Kidney epithelial cell (primary cell): ENCODE results near the gene TSHZ2. TPM values are rescaled to one million over a fixed set of nuclear protein-coding genes. Genes with fewer than 3 reads are reported as not detected.

Experiments used
- DNase-seq: peaks from one replicate; pipeline ENCODE4 v3.0.0-alpha.2; 2010; ENCODE audit warnings: low read depth
- H3K27me3 ChIP-seq: 2 replicates; pipeline ENCODE4 v1.6.0; 2011; ENCODE audit warnings: low read length; ENCODE audit not compliant: control insufficient read depth, insufficient read depth
- H3K36me3 ChIP-seq: 2 replicates; pipeline ENCODE4 v1.5.1; 2011; ENCODE audit warnings: low read length; ENCODE audit not compliant: control insufficient read depth, insufficient read depth
- H3K4me3 ChIP-seq: 2 replicates; pipeline ENCODE4 v1.5.1; 2011; ENCODE audit warnings: low read depth, mild to moderate bottlenecking, control low read depth, low read length
- total RNA-seq: library from RNA; depleted of rRNA; stranded (reverse); fragments of >200 nt; gene quantifications from 2 replicates; pipeline ENCODE4 v1.2.3, GENCODE V29; 2015
- TF ChIP-seq, protein P1 (sequence below): IDR thresholded peaks from 2 replicates; pipeline ENCODE4 v1.5.1; 2011; ENCODE audit warnings: mild to moderate bottlenecking, moderate library complexity, low read length, control low read depth, inconsistent platforms; ENCODE audit not compliant: insufficient read depth, poor library complexity, severe bottlenecking

TSHZ2 gene
- total RNA-seq, 1 donor from 2014 or later, result 1.0 TPM

DNA sequence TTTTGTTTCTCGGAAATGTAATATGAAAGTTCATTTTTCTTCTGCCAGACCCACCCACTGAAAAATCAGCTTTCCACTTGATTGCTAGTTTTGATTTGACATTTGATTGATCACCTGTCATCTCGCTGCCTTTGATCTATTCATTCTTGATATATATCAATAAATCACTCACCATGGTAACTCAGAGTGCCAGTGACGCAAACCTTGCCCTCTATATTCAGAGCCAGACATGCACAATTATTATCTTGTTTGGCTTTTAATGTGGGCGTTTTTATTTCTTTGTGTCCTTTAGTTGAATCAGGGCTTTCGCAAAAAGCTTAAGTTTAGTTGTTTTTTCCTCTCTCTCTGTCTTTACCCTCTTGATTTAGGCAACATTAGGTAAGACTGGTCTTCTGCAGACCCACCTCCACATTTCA, 2.0 kb downstream of the TSHZ2 start:
- Histone ChIP-seq H3K4me3 (no peak overlapping the region), H3K36me3 (no peaks in the 10 kb centered on the region), H3K27me3 (peaks cover 10% of the 10 kb centered on the region)
- DNase-seq, result no peak
- TF ChIP-seq, protein P1, sequence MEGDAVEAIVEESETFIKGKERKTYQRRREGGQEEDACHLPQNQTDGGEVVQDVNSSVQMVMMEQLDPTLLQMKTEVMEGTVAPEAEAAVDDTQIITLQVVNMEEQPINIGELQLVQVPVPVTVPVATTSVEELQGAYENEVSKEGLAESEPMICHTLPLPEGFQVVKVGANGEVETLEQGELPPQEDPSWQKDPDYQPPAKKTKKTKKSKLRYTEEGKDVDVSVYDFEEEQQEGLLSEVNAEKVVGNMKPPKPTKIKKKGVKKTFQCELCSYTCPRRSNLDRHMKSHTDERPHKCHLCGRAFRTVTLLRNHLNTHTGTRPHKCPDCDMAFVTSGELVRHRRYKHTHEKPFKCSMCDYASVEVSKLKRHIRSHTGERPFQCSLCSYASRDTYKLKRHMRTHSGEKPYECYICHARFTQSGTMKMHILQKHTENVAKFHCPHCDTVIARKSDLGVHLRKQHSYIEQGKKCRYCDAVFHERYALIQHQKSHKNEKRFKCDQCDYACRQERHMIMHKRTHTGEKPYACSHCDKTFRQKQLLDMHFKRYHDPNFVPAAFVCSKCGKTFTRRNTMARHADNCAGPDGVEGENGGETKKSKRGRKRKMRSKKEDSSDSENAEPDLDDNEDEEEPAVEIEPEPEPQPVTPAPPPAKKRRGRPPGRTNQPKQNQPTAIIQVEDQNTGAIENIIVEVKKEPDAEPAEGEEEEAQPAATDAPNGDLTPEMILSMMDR, result no peak

DNA sequence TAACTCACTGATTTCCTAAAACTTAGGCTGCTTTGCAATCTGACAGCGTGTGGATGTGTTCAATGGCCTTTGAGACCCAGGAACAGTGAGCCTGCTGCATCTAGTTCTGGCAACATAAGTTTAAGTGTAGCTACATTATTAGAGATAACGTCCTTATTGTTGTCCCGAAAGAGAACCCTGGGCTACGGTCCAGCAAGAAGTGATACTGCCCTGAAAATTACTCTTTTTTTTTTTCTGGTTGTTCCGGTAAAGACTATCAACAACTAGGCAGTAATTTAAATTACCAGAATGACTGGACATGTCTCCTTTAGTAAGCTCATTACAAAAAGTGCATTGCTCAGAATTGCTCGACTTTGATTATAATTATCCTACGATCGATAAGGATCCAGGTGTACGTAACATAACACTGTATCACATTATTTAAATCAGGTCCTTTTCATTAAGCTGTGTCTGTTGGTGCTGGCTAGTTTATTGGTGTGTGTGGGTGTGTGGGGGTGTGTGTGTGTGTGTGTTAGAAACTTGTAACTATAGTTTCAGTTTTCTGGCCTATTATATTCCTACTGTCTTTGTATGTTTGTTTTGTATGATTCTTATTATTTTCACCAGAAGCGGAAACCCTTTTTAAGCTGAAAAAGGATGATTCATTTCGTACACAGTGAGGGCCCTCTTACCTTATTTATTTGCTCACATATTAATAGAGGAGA, 3.0 kb downstream of the TSHZ2 start:
- no peak for DNase-seq
- Histone ChIP-seq H3K27me3 (peaks cover 10% of the 10 kb centered on the region), H3K4me3 (no peak overlapping the region), H3K36me3 (no peaks in the 10 kb centered on the region)
- TF ChIP-seq, protein P1, result no peak

DNA sequence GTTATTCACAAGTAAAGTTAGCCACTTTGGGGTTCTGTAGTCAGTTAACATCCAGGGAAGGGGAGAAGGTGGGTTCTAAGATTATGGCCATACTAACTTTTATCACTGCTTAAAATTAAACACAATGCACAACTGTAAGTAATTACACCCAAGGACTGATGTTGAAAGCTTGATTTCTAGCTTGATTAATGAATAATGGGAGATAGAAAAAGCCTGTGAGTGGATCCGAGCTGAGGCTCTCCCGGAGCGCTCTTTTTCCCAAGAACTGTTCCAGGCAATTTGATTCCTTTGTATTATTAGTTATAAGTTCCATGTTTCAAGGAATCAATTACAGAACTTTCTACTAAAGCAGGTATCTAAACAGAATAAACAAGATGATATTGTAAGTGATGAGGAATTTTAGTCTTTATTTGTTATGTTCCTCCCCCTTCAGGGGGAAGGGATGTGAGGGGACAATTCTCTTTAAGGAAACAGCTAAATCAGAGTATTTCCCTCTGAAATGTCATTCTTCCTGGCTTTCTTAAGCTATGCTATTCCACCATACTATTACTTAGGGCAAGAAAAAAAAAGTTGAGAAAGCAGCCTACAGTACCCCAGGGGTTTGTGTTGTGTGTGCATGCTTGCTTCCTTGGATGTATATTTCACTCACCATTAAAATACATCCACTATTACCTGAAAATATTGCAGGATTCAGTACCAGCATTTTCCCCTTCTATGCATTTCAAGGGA, 3.8 kb downstream of the TSHZ2 start:
- no peak overlapping the region for H3K4me3 ChIP-seq
- peaks cover 10% of the 10 kb centered on the region for H3K27me3 ChIP-seq
- H3K36me3 ChIP-seq, result no peaks in the 10 kb centered on the region
- no peak for DNase-seq
- TF ChIP-seq, protein P1, result no peak

DNA sequence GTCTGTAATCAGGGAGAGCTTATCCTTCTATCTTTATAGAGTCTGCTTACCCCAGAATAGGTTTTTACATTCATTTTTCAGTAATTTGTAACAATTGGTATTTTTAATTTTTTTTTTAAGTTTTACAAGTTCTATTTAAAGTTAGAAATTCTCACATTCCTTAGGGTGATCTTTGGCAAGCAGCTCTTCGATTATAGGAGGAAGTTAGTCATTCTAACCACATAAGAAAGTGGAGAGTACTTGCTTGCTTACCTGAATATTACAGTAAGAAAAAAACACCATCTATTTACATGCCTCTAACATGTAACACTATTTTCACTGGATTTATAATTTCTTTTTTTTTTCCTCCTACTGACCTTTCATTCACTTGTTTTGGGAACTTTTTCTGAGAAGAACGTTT, 6.7 kb downstream of the TSHZ2 start:
- DNase-seq, result no peak
- H3K36me3 ChIP-seq, result no peaks in the 10 kb centered on the region
- TF ChIP-seq, protein P1, result no peak
- no peak overlapping the region for H3K4me3 ChIP-seq
- H3K27me3 ChIP-seq, result no peaks in the 10 kb centered on the region

DNA sequence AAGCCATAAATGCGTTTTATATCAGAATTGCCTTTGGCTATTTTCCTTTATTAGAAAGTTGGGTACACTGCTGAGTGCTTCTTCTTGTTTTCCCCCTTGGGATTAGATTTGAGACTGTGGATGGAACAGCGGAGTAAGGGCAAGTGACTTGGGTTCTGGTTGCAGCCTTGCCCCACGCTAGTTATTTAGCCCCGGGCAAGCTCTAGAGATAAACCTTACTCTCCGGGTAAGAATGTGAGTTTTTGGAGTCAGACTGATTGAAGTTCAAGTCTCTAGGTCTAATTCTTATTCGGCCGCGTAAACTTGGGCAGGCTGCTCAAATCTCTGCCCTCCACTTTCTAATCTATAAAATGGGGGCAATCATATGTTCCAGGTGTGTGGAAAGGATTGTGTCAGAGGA, 8.9 kb downstream of the TSHZ2 start:
- Histone ChIP-seq H3K27me3 (no peaks in the 10 kb centered on the region), H3K4me3 (no peak overlapping the region), H3K36me3 (no peaks in the 10 kb centered on the region)
- no peak for DNase-seq
- TF ChIP-seq, protein P1, result no peak
